GM12892 (cell line): ENCODE results near the gene FILIP1L.

Experiments used
- POLR2A ChIP-seq: IDR thresholded peaks from 2 replicates; pipeline ENCODE4 v1.6.1; 2011; ENCODE audit warnings: low read depth, low read length, control low read depth
- POLR2AphosphoS5 ChIP-seq: IDR thresholded peaks from 2 replicates; pipeline ENCODE4 v1.6.1; 2011; ENCODE audit warnings: low read depth, low read length, control low read depth
- TAF1 ChIP-seq: IDR thresholded peaks from 2 replicates; pipeline ENCODE4 v1.6.1; 2011; ENCODE audit warnings: low read depth, mild to moderate bottlenecking, control low read depth, low read length, borderline replicate concordance

DNA sequence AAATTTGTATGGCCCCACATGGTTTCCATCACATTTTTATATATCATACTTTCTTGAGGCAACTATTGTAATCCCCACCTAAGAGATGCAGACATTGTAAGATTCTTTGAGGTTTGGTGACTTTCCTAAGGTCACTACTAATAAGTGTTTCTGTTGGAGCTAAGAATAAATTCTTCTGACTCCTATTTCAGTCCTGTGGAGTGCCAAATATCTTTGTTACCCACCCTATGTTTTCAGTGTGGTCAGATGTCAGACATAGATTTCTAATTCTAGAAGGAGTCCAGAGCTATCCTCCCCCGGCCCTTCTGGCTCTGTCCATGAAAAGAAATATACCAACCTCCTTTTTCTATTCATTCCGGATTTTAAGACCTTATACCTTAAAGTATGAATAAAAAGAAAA, 46.2 kb upstream of the FILIP1L start:
- TF ChIP-seq POLR2A (no peak), POLR2AphosphoS5 (no peak), TAF1 (no peak)
